GM19193 (cell line): ENCODE measurements around the gene PLCL1.

ENCODE experiments used
- POLR2A ChIP-seq: IDR thresholded peaks from 4 replicates; pipeline ENCODE4 v1.6.1; 2011; ENCODE audit not compliant: insufficient read depth, insufficient read length; ENCODE audit errors: extremely low read depth

Gene PLCL1

GRCh38 chr2:198164843-198165242 is 360.4 kb downstream of the PLCL1 start:
- TF ChIP-seq POLR2A: no peak

GRCh38 chr2:198165289-198165688 is 360.9 kb downstream of the PLCL1 start:
- TF ChIP-seq POLR2A: no peak

DNA sequence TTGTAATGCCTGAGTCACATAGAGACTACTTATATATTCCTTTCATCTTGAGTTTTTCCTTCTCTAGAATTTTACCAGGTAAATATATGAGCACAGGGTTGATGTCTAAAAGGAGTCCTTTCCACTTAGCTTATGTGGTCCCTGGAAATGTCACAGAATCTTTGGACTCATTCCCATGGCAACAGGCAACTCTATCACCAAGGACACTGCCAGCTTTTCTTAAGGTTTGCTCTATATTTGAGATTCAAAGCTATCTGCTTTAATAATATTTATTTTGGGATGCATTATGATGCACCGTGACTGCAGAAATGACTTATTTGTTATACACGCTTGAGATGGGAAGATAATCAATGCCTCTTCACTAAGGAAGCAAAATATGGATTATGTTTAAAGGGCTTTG is 363.0 kb downstream of the PLCL1 start:
- no peak for TF ChIP-seq POLR2A

GRCh38 chr2:198168651-198169050 is 364.3 kb downstream of the PLCL1 start:
- no peak for TF ChIP-seq POLR2A

GRCh38 chr2:198173242-198173641 is 368.8 kb downstream of the PLCL1 start:
- TF ChIP-seq POLR2A: no peak

DNA sequence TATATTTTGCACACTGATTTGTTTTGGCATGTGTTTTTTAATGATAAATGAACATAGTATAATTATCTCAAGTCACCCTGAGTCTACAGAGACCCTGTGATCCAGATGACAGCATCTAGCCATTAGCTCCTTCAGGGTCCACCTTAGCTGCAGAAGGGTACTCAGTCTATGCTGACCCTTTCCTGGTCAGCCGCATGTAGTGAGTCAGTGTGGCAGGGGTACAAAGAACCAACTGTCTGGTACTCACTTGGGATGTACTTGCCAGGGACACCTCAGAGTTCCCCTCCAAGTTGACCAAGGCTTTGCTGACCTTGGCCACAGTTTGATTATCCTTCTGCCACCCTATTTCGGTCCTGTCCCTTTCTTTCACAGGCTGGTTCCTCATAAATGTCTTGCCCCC is 369.5 kb downstream of the PLCL1 start:
- no peak for TF ChIP-seq POLR2A

DNA sequence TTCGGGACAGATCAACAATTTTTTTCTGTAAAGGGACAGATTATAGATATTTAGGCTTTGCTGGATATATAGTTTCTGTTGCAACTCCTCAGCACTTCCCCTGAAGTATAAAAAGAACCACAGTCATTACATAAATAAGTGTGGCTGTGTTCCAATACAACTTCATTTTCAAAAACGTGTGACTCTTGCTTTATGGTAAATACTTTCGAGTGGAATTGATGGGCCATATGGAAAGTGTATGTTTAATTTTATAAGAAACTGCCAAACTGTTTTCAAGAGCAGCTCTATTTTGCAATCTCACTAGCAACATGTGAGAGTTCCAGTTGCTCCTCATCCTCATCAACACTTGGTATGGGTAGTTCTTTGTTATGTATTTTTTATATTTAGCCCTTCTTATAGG is 370.9 kb downstream of the PLCL1 start:
- TF ChIP-seq POLR2A: no peak

DNA sequence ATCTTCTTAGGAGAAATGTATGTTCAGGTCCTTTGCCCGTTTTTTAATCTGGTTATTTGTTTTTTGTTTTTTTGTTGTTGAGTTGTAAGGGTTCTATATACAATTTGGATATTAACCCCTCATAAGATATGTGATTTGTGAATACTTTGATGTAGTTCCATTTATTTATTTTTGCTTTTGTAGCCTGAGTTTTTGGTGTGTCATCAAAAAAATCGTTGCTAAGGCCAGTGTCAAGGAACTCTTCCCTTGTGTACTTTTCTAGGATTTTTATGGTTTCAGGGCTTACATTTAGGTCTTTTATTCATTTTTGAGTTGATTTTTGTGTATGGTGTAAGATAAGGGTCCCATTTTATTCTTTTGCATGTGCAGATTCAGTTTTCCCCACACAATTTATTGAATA is 372.6 kb downstream of the PLCL1 start:
- TF ChIP-seq POLR2A: no peak

GRCh38 chr2:198178766-198179165 is 374.4 kb downstream of the PLCL1 start:
- TF ChIP-seq POLR2A: no peak

DNA sequence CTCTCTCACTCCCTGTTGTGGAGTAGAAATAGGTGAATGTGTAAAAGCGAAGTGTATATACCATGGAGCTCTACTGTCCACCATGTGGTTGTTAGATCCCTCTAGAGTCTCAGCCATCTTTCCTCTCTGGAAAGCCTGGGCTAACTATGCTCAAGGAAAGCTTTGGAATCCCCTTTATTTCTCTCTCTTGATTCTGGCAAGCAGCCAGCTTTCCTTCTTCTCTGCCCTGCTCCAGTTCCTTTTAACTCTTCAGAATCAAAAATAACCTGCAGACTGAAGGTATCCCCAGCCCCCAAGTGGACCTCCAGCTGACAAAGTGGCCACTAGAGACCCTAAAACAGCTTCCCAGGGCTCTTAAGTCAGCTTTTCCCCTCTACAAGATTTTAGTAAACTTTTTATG is 381.9 kb downstream of the PLCL1 start:
- TF ChIP-seq POLR2A: no peak

DNA sequence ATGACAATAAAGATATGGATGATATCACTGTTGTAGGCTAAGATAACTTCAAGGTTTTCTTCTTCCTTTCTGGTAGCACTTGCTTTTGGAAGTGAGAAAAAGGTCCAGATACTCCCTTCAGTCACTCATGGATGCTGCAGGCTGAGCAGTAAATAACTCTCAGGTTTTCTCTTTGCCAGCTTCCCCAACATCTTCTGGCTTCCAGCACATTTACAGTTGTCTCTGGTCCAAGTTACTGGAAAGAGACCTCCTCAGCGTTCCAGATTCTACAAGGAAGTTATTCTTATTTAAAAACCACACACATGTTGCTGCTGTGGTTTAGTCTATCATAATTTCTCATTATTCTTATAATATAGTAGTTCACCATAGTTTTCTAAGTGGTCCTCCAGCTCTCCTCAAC is 383.4 kb downstream of the PLCL1 start:
- no peak for TF ChIP-seq POLR2A

GRCh38 chr2:198188982-198189381 is 384.6 kb downstream of the PLCL1 start:
- TF ChIP-seq POLR2A: no peak

DNA sequence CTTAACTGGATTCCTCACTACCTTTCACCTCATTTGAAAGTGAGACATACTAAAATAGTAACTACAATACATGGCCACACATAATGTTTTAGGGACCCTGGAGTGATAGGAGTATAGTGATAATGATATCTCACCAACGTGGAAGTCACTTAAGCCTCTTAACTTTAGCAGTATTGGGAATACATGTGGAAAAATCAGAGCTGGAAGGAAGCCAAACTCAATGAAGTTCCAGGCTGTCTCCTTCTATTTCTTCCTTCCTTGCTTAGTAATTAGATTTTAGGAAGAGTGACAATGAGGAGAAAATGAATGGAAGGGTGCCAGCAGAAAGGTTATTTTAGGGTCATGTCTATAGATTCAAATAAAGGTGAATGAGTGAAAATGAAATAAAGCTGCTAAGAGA is 387.3 kb downstream of the PLCL1 start:
- no peak for TF ChIP-seq POLR2A
